ENCODE results near the gene CADM1.

GRCh38 chr11:115352805-115353485 is 151.3 kb downstream of the CADM1 start:
- TF ChIP-seq CTCF (conservative IDR thresholded peaks at IDR 0.05; ENCODE audit: low read depth, low read length) (no peak), EZH2 (IDR thresholded peaks at IDR 0.05; ENCODE audit: borderline replicate concordance, low read depth, low read length, poor library complexity, severe bottlenecking) (no peak)
